HepG2 (cell line): ENCODE measurements around the gene GAN. TPM values are rescaled to one million over a fixed set of nuclear protein-coding genes. Genes with fewer than 3 reads are reported as not detected.
A peak's percentile ranks its signal among the peaks of the same experiment; 100 is the strongest.

ENCODE experiments used
- ATAC-seq: fragments of 200-7000 bp; cut with Tn5 transposase; 3 replicates; pipeline ENCODE4 v1.9.1; 2020; ENCODE audit warnings: mild to moderate bottlenecking, moderate library complexity
- BruUV-seq: library from RNA; stranded (reverse); fragments of 400-500 nt; replicated peaks from 2 replicates; lab custom pipeline; 2021; lab: Mats Ljungman, UMichigan
- CTCF ChIA-PET: fragments of 300-600 bp; formaldehyde crosslinking; extraction: SDS; loops from one replicate; lab custom pipeline; 2021; ENCODE audit warnings: low total read pairs, inconsistent platforms, low intra/inter-chr PET ratio; lab: Yijun Ruan, JAX
- POLR2A ChIA-PET: fragments of 350-600 bp; sonication (Branson Sonifier 250); formaldehyde crosslinking; loops from one replicate; lab custom pipeline; 2020; ENCODE audit warnings: antibody characterized with exemption, inconsistent platforms; lab: Yijun Ruan, JAX
- DNase-seq: peaks from one replicate; pipeline ENCODE4 v3.0.0-alpha.2; 2015; ENCODE audit warnings: low spot score
- FAIRE-seq: peaks from 3 replicates; lab custom pipeline; 2011; peaks lifted over from hg19 to GRCh38; lab: Jason Lieb, UNC
- H2AFZ ChIP-seq: one replicate; pipeline ENCODE4 v1.6.1; 2011; ENCODE audit warnings: low read length, inconsistent platforms
- H3K27ac ChIP-seq: fragments of 300-600 bp; 3 replicates; pipeline ENCODE4 v1.8.0; 2011; ENCODE audit warnings: mixed run types, mild to moderate bottlenecking, mixed read lengths, low read length, inconsistent platforms; ENCODE audit not compliant: insufficient read depth; ENCODE audit errors: extremely low read length
- H3K27me3 ChIP-seq, 2 experiments: fragments of 200-600 bp in 1 of 2; 2 replicates in 1 of 2; 3 replicates in 1 of 2; pipeline versions ENCODE4 v1.6.0 to v1.8.0; 2011; ENCODE audit warnings: low read length in 2 of 2, mild to moderate bottlenecking in 2 of 2, moderate library complexity in 2 of 2, inconsistent platforms in 1 of 2; ENCODE audit not compliant: insufficient read depth in 2 of 2, control insufficient read depth in 1 of 2
- H3K36me3 ChIP-seq, 2 experiments: fragments of 200-600 bp in 1 of 2; replicated peaks in 1 of 2; 2 replicates in 1 of 2; 3 replicates in 1 of 2; pipeline versions ENCODE4 v1.5.1 to v1.8.0; 2011; ENCODE audit warnings: low read length in 2 of 2, inconsistent platforms in 1 of 2; ENCODE audit not compliant: insufficient read depth in 2 of 2, control insufficient read depth in 1 of 2
- H3K4me1 ChIP-seq: 2 replicates; pipeline ENCODE4 v1.5.1; 2012; ENCODE audit warnings: low read length, inconsistent platforms; ENCODE audit not compliant: insufficient read depth
- H3K4me2 ChIP-seq: 2 replicates; pipeline ENCODE4 v1.6.0; 2011; ENCODE audit warnings: low read depth, low read length, inconsistent platforms
- H3K4me3 ChIP-seq, 3 experiments: fragments of 200-600 bp in 1 of 3; sonication (generic), shearing (Covaris generic) in 1 of 3; replicated peaks in 1 of 3; 2 replicates each; pipeline ENCODE4 v1.5.1; 2011 to 2016; ENCODE audit warnings: low read length in 3 of 3, inconsistent platforms in 2 of 3, low read depth in 2 of 3, mild to moderate bottlenecking in 2 of 3, control low read depth in 1 of 3, mixed read lengths in 1 of 3; ENCODE audit not compliant: insufficient read depth in 1 of 3
- H3K79me2 ChIP-seq: one replicate; pipeline ENCODE4 v1.6.1; 2011; ENCODE audit warnings: low read length, inconsistent platforms; ENCODE audit not compliant: insufficient read depth
- H3K9ac ChIP-seq: 2 replicates; pipeline ENCODE4 v1.6.0; 2011; ENCODE audit warnings: mild to moderate bottlenecking, low read depth, low read length, inconsistent platforms; ENCODE audit not compliant: insufficient read depth
- H3K9me3 ChIP-seq: 2 replicates; pipeline ENCODE4 v1.5.1; 2012; ENCODE audit warnings: mild to moderate bottlenecking, low read length
- H4K20me1 ChIP-seq: 2 replicates; pipeline ENCODE4 v1.6.0; 2011; ENCODE audit warnings: inconsistent platforms, mild to moderate bottlenecking, low read length, moderate library complexity; ENCODE audit not compliant: insufficient read depth
- EP300 ChIP-seq, 3 experiments: sonication (generic) in 1 of 3; formaldehyde crosslinking in 1 of 3; IDR thresholded peaks; 2 replicates each; pipeline versions ENCODE4 v1.5.1 to v1.6.1; 2011 to 2020; ENCODE audit warnings: low read depth in 2 of 3, low read length in 2 of 3, borderline replicate concordance in 1 of 3, improper control_type of control experiment in 1 of 3, mild to moderate bottlenecking in 1 of 3, missing genetic modification reagents in 1 of 3, moderate library complexity in 1 of 3
- GLI4 ChIP-seq: sonication (generic); formaldehyde crosslinking; IDR thresholded peaks from 2 replicates; pipeline ENCODE4 v1.5.1; 2020; ENCODE audit warnings: missing genetic modification reagents, mild to moderate bottlenecking, moderate library complexity, borderline replicate concordance
- HHEX ChIP-seq: IDR thresholded peaks from 2 replicates; pipeline ENCODE4 v1.6.1; 2016; ENCODE audit warnings: control low read depth
- KAT2B ChIP-seq: fragments of 150-350 bp; IDR thresholded peaks from 2 replicates; pipeline ENCODE4 v1.6.1; 2014; ENCODE audit warnings: low read depth, low read length, borderline replicate concordance
- KMT2A ChIP-seq: sonication (generic); formaldehyde crosslinking; IDR thresholded peaks from 2 replicates; pipeline ENCODE4 v1.4.0; 2020; ENCODE audit warnings: missing genetic modification reagents
- MAZ ChIP-seq, 2 experiments: sonication (generic) in 1 of 2; formaldehyde crosslinking in 1 of 2; IDR thresholded peaks; 2 replicates each; pipeline versions ENCODE4 v1.5.0 to v1.6.1; 2012 to 2020; ENCODE audit warnings: low read depth in 2 of 2, mild to moderate bottlenecking in 2 of 2, borderline replicate concordance in 1 of 2, improper control_type of control experiment in 1 of 2, low read length in 1 of 2, missing genetic modification reagents in 1 of 2, moderate library complexity in 1 of 2
- PHF21A ChIP-seq: sonication (generic); formaldehyde crosslinking; IDR thresholded peaks from 2 replicates; pipeline ENCODE4 v1.5.0; 2020; ENCODE audit warnings: mild to moderate bottlenecking, missing genetic modification reagents
- RAD21 ChIP-seq: fragments of 450-650 bp; formaldehyde crosslinking; IDR thresholded peaks from 2 replicates; pipeline ENCODE4 v1.5.0; 2020; ENCODE audit warnings: mild to moderate bottlenecking
- SCMH1 ChIP-seq: sonication (generic); formaldehyde crosslinking; IDR thresholded peaks from 2 replicates; pipeline ENCODE4 v1.9.0; 2021; ENCODE audit warnings: missing genetic modification reagents, mild to moderate bottlenecking, borderline replicate concordance
- ZNF20 ChIP-seq: sonication (generic); formaldehyde crosslinking; IDR thresholded peaks from 2 replicates; pipeline ENCODE4 v1.4.0; 2020; ENCODE audit warnings: mild to moderate bottlenecking, moderate library complexity, missing genetic modification reagents
- ZNF260 ChIP-seq: sonication (generic); formaldehyde crosslinking; IDR thresholded peaks from 2 replicates; pipeline ENCODE4 v1.4.0; 2020; ENCODE audit warnings: missing genetic modification reagents, low read depth, mild to moderate bottlenecking, borderline replicate concordance
- ZNF550 ChIP-seq: sonication (generic); formaldehyde crosslinking; IDR thresholded peaks from 2 replicates; pipeline ENCODE4 v1.4.0; 2020; ENCODE audit warnings: mild to moderate bottlenecking, missing genetic modification reagents, borderline replicate concordance
- ZNF652 ChIP-seq: IDR thresholded peaks from 2 replicates; pipeline ENCODE4 v1.6.1; 2016; ENCODE audit warnings: low read depth, borderline replicate concordance
- ZNF781 ChIP-seq: sonication (generic); formaldehyde crosslinking; IDR thresholded peaks from 2 replicates; pipeline ENCODE4 v1.5.1; 2020; ENCODE audit warnings: borderline replicate concordance, mild to moderate bottlenecking, missing genetic modification reagents; ENCODE audit errors: not compliant biosample characterization
- ZNF883 ChIP-seq: sonication (generic); formaldehyde crosslinking; IDR thresholded peaks from 2 replicates; pipeline ENCODE4 v1.5.1; 2020; ENCODE audit warnings: mild to moderate bottlenecking, missing genetic modification reagents; ENCODE audit errors: not compliant biosample characterization
- ZNF891 ChIP-seq: sonication (generic); formaldehyde crosslinking; IDR thresholded peaks from 2 replicates; pipeline ENCODE4 v1.5.0; 2020; ENCODE audit warnings: mild to moderate bottlenecking, missing genetic modification reagents
- WGBS: methylation state at CpG from one replicate; pipeline ENCODE4 v1.1.6; 2017; ENCODE audit warnings: low lambda C conversion rate; 5-methylcytosine and 5-hydroxymethylcytosine counted together
- in situ Hi-C: cut with HindIII; loops from 2 replicates; pipeline ENCODE4 v1.10.0; 2017; ENCODE audit warnings: low pct_unique_long_range_greater_than_20kb; ENCODE audit not compliant: extremely low pct_ligation_motif_present
- intact Hi-C: fragments of 100-400 bp; cut with micrococcal nuclease; formaldehyde crosslinking; loops from one replicate; pipeline ENCODE4 v1.10.0; 2022; ENCODE audit not compliant: unreplicated experiment
- polyA plus RNA-seq, 8 experiments: library from polyadenylated mRNA; depleted of rRNA in 3 of 8; stranded (reverse) in 7 of 8; unstranded in 1 of 8; fragments of >200 nt; fragmentation: Illumina TruSeq in 4 of 8; extraction: Trizol in 4 of 8; gene quantifications; 2 replicates each; pipeline versions ENCODE4 v1.2.1 to v1.2.3, GENCODE V29; 2011 to 2016; ENCODE audit warnings: low read depth in 4 of 8, missing spikeins in 1 of 8, mixed read lengths in 1 of 8; ENCODE audit not compliant: insufficient read depth in 1 of 8
- total RNA-seq, 5 experiments: library from RNA; depleted of rRNA; stranded (reverse); fragments of >200 nt; fragmentation: Illumina TruSeq; extraction: Trizol; gene quantifications; 2 replicates each; pipeline ENCODE4 v1.2.3, GENCODE V29; 2016; ENCODE audit warnings: low read depth in 1 of 5
- TF ChIP-seq, protein P1 (sequence below): IDR thresholded peaks from 2 replicates; pipeline ENCODE4 v1.6.1; 2012; ENCODE audit warnings: low read length, improper control_type of control experiment
- TF ChIP-seq, protein P2 (sequence below): sonication (generic); formaldehyde crosslinking; IDR thresholded peaks from 2 replicates; pipeline ENCODE4 v1.5.0; 2020; ENCODE audit warnings: missing genetic modification reagents

Gene GAN
- total and polyA plus RNA-seq, 2 of the 13 experiments (the other 11 are each of a cell fraction or from before 2014, with no cell fraction given) = 4.3 to 11.0 TPM

DNA sequence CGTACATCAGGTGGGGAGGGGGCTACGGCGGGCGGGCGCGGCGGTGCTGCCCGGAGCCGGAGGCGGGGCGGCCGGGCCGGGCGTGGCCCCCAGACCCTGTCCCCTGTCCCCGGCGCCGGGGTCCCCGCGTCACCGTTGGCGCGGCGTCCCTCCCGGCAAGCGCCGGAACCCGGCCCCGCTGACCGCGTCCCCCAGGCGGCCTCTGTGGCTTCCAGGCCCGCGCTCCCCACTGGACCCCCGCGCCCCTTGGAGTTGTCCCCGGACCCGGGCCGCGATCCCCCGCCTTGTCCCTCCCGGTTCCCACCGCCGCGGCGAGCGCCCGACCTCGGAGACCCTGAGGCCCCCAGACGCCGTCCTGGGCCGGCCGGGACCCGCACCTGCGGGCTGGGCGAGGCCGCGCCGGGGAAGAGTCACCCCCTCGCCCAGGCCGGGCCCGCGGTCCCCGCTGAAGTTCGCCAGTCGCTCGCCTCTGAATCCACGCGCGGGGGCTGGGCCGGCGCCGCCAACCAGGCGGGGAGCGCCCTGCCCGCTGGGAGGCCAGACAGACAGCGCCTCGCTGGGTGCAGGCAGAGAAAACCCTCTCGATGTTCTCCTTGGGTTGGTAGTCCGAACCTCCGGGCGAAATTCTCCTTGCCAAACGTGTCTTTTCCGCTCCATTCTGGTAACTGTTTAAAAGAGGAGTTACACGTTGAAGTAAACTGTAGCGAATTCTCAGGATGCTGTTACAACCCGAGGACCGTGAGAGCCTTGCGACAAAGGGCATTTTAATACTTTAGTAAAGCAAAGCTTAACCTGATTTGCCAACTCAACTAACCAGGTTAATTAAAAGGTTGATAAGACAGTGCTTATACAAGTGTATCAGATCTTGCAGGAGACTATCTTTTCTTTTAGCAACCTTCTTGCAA is 761 bp downstream of the GAN start:
- Histone ChIP-seq H3K79me2 (peaks cover 54% of the 10 kb centered on the region), H3K4me1 (peaks cover 46% of the 10 kb centered on the region), H3K4me3 (peak overlapping the region; percentile 88 to 95 (median 93)), H3K9ac (peak overlapping the region; percentile 87), H3K27me3 (no peaks in the 10 kb centered on the region; a peak in 1 of 5 replicates), H4K20me1 (no peaks in the 10 kb centered on the region; the same call in 1 of the 2 replicates), H3K9me3 (no peaks in the 10 kb centered on the region), H3K4me2 (peak overlapping the region; percentile 98), H3K36me3 (no peaks in the 10 kb centered on the region; a peak in 2 of 5 replicates), H2AFZ (no peak overlapping the region), H3K27ac (peak overlapping the region; percentile 80)
- FAIRE-seq (no peak), ATAC-seq (peak; percentile 53), DNase-seq (peak; percentile 32)
- TSS peak; percentile 56 for BruUV-seq
- in situ Hi-C loops = no loop called here
- WGBS = 2% methylated on average over 33 of the region's 88 CpGs
- intact Hi-C loops = loop anchor here (1.0 kb wide), 1 partner anchor 219 kb away; the partner anchor contains the start of gene GCSH
- POLR2A ChIA-PET = interaction anchor here (1.0 to 1.4 kb wide), 3 partner anchors 72 to 309 kb away, joined by 3 to 4 read pairs (median 3); partner anchors contain the start of genes CENPN and CMC2
- CTCF ChIA-PET = no interaction called here
- TF ChIP-seq KMT2A (CRISPR knock-in tag) (peak; percentile 56; the same call in 1 of the 2 replicates), ZNF891 (peak; percentile 46; the same call in 1 of the 2 replicates), PHF21A (peak; percentile 16; the same call in 1 of the 2 replicates), GLI4 (CRISPR knock-in tag) (0 out of 2 replicates have a peak, but pooled peaks have one; percentile 5), HHEX (CRISPR knock-in tag) (no peak), ZNF781 (CRISPR knock-in tag) (no peak), RAD21 (0 out of 2 replicates have a peak, but pooled peaks have one; percentile 17), ZNF550 (no peak), ZNF652 (no peak), ZNF260 (CRISPR knock-in tag) (no peak), ZNF20 (no peak), MAZ (IDR thresholded peaks at IDR 0.05; ENCODE audit: borderline replicate concordance, low read depth, low read length) (no peak), MAZ (CRISPR knock-in tag; IDR thresholded peaks at IDR 0.05; ENCODE audit: low read depth) (0 out of 2 replicates have a peak, but pooled peaks have one; percentile 0), EP300 (IDR thresholded peaks at IDR 0.05; ENCODE audit: low read depth in 2 of 2, low read length in 2 of 2) (no peak), EP300 (CRISPR knock-in tag; IDR thresholded peaks at IDR 0.05; ENCODE audit: borderline replicate concordance) (no peak), SCMH1 (CRISPR knock-in tag) (no peak), ZNF883 (peak; percentile 15), KAT2B (no peak)
- TF ChIP-seq, protein P1, sequence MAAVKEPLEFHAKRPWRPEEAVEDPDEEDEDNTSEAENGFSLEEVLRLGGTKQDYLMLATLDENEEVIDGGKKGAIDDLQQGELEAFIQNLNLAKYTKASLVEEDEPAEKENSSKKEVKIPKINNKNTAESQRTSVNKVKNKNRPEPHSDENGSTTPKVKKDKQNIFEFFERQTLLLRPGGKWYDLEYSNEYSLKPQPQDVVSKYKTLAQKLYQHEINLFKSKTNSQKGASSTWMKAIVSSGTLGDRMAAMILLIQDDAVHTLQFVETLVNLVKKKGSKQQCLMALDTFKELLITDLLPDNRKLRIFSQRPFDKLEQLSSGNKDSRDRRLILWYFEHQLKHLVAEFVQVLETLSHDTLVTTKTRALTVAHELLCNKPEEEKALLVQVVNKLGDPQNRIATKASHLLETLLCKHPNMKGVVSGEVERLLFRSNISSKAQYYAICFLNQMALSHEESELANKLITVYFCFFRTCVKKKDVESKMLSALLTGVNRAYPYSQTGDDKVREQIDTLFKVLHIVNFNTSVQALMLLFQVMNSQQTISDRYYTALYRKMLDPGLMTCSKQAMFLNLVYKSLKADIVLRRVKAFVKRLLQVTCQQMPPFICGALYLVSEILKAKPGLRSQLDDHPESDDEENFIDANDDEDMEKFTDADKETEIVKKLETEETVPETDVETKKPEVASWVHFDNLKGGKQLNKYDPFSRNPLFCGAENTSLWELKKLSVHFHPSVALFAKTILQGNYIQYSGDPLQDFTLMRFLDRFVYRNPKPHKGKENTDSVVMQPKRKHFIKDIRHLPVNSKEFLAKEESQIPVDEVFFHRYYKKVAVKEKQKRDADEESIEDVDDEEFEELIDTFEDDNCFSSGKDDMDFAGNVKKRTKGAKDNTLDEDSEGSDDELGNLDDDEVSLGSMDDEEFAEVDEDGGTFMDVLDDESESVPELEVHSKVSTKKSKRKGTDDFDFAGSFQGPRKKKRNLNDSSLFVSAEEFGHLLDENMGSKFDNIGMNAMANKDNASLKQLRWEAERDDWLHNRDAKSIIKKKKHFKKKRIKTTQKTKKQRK = no peak
- TF ChIP-seq, protein P2, sequence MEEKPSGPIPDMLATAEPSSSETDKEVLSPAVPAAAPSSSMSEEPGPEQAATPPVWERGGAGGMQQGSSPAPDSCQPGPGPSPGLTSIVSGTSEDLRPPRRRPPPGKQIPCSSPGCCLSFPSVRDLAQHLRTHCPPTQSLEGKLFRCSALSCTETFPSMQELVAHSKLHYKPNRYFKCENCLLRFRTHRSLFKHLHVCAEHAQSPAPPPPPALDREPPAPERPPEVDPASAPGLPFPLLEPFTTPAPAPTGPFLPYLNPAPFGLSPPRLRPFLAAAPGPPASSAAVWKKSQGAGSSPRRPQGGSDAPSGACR = no peak
